Measurements from ENCODE around the gene ALX4.

ALX4 gene

DNA sequence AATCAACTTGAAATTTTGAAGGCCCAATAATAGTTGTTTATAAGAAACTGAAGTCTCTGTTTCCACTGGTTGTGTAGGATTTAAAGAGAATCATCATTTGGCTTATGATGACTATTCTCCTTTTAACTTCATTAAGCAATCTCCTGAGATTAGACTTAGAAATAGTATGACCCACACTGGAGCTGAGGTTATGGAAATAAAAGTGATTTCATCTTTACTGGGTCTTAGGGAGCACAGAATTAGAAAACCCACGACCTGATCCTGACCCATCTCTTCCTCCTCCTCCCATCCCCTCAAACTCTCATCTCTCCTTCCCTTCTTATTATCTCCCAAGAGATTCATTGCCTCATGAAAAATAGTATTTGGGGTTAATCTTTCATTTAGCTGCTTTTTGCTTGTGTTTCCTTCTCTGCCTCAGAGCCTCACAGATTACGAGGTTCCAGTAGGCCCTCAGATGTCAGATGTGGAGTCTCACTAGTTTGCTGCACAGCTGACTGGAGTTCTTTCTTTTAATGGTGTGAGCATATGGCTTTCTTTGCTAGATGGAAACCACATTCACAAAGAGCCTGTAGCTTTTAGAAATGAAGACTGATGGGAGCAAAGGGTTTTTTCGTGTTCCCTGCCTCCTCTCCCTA is 85.0 kb downstream of the ALX4 start:
- POLR2A ChIA-PET (ENCODE audit: low non-redundant PET), result no interaction called here
- H3K27ac ChIP-seq, result no peak overlapping the region
- DNase-seq (ENCODE audit: low spot score), result no peak
- CTCF ChIA-PET, result no interaction called here
- TF ChIP-seq, protein P1, sequence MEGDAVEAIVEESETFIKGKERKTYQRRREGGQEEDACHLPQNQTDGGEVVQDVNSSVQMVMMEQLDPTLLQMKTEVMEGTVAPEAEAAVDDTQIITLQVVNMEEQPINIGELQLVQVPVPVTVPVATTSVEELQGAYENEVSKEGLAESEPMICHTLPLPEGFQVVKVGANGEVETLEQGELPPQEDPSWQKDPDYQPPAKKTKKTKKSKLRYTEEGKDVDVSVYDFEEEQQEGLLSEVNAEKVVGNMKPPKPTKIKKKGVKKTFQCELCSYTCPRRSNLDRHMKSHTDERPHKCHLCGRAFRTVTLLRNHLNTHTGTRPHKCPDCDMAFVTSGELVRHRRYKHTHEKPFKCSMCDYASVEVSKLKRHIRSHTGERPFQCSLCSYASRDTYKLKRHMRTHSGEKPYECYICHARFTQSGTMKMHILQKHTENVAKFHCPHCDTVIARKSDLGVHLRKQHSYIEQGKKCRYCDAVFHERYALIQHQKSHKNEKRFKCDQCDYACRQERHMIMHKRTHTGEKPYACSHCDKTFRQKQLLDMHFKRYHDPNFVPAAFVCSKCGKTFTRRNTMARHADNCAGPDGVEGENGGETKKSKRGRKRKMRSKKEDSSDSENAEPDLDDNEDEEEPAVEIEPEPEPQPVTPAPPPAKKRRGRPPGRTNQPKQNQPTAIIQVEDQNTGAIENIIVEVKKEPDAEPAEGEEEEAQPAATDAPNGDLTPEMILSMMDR (conservative IDR thresholded peaks at IDR 0.05; ENCODE audit: low read depth), result no peak

DNA sequence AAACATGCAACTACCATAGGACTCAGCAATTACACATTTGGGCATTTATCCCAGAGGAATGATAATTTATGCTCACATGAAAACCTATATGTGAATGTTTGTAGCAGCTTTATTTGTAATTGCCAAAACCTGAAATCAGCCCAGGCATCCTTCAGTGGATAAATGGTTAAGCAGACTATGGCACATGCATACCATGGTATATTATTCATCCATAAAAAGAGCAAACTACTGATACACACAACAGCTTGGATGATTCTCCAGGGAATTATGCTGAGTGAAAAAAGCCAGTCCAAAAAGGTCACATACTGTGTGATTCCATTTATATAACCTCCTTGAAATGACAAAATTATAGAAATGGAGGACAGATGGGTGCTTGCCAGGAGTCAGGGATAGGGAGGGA is 86.7 kb downstream of the ALX4 start:
- TF ChIP-seq, protein P1 (conservative IDR thresholded peaks at IDR 0.05; ENCODE audit: low read depth), result no peak
- no peak for DNase-seq (ENCODE audit: low spot score)
- H3K27ac ChIP-seq, result no peak overlapping the region
- ChIA-PET CTCF (no interaction called here), POLR2A (ENCODE audit: low non-redundant PET) (no interaction called here)

DNA sequence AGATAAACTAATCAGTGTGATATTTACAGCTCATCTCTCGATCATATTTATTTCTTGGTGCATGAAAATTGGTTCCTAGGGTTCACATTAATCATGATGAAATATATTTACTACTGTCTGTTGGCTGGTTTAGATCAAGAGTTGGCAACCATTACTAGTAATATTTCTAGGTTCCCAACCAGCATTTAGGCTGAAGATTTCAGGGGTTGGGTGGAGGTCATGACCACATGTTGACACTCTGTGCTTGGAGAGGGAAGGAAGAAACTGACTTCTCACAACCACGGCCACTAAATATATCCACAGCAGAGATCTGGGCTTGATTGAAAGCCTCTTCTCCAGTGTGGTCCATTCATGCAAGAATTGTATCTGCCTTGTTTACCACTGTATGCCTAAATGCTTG is 87.9 kb downstream of the ALX4 start:
- POLR2A ChIA-PET (ENCODE audit: low non-redundant PET), result no interaction called here
- H3K27ac ChIP-seq, result no peak overlapping the region
- TF ChIP-seq, protein P1 (conservative IDR thresholded peaks at IDR 0.05; ENCODE audit: low read depth), result no peak
- CTCF ChIA-PET, result no interaction called here
- DNase-seq (ENCODE audit: low spot score), result no peak

DNA sequence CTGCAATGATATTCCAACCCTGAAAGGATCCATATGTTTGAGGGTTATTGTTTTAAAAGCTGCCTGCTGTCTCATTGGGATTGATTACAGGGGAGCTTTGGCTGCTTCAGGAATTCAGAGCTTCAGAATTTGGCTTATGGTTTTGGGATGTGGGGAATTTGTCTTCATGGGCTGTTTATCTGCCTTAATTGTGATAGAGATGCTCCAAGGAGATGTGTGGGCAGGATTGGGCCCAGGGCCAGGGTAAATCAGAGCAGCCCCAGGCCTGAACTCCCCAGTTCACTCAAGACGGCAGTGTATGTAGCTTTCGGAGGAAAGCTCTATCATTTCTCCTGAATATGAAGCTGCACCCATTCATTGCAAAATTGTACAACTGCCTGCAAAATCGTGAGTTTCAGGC is 88.5 kb downstream of the ALX4 start:
- TF ChIP-seq, protein P1 (conservative IDR thresholded peaks at IDR 0.05; ENCODE audit: low read depth), result no peak
- DNase-seq (ENCODE audit: low spot score), result no peak
- ChIA-PET POLR2A (ENCODE audit: low non-redundant PET) (no interaction called here), CTCF (no interaction called here)
- no peak overlapping the region for H3K27ac ChIP-seq

DNA sequence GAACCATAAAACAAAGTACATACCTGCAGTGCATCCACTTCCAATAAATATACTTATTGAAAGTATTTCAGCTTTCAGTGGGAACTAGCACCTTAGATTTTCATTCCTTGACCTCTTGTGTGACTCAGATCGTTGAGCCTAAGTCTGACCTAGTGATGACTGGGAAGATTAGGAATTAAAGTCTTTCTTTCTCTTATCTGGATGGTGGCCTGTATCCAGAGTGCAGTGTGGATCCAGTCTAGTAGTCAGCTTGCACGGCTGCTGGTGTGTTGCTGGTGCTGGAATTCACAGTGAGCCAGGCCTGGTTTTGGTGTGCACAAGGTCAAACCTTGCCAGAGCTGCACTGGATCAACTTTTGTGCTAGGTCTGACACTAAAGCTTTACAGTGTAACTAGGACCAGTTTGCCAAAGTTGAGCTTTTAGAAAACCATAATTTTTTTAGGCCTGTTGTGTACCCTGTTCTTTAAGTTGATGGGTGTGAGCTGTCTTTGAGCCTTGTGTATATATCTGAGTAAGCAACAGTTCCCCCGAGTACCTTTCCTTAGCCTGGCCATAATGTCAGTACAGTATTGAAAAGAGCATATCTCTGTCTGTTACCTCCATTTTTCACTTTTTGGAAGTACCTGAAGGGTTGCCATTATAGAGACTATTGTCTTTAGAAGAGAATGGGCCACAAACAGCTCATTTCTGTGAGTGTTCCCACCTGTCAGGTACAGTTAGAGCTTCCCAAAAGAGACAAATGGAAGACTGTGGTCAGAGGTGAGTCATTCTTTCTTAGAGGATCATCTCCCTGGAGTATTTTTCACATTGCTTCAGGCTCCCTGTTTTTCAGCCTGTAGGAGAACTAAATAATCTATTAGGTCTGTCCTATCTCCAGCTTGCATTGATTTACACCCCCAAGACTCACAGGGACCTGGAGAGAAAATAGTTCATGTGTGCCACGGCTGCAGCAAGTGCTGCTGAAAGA is 89.8 kb downstream of the ALX4 start:
- DNase-seq (ENCODE audit: low spot score), result peak; percentile 16
- ChIA-PET POLR2A (ENCODE audit: low non-redundant PET) (no interaction called here), CTCF (no interaction called here)
- no peak overlapping the region for H3K27ac ChIP-seq
- TF ChIP-seq, protein P1 (conservative IDR thresholded peaks at IDR 0.05; ENCODE audit: low read depth), result no peak

DNA sequence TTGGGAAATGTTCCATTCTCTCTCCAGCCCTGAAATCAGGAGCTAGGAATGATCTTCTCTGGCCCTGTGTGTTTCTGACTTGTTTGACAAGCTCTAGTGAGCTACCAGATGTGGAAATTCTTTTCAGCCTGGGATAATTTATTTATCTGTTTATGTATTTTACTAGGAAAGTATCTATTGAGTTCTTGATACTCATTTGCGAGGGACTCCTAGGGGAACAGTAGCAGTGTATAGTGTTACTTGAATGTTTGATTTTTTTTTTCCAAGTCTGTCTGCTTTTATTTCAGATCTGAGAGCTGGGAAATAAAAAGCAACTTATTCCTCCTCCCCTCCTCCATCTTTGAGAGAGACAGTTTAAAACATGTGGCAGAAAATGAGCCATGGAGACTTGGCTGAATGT is 92.5 kb downstream of the ALX4 start:
- POLR2A ChIA-PET (ENCODE audit: low non-redundant PET), result no interaction called here
- CTCF ChIA-PET, result no interaction called here

More for the DNA sequence above, 92.5 kb downstream of the ALX4 start:
- TF ChIP-seq, protein P1 (conservative IDR thresholded peaks at IDR 0.05; ENCODE audit: low read depth), result no peak
- no peak for DNase-seq (ENCODE audit: low spot score)
- no peak overlapping the region for H3K27ac ChIP-seq

Data from RWPE1 (cell line).